Neuron (in vitro differentiated cells): ENCODE results near the gene MYL1.

Experiments used
- H2AFZ ChIP-seq: one replicate; pipeline ENCODE4 v1.6.1; 2013; ENCODE audit warnings: low read depth, mild to moderate bottlenecking, inconsistent platforms, low read length, moderate library complexity
- H3K27me3 ChIP-seq: one replicate; pipeline ENCODE4 v1.6.1; 2013; ENCODE audit warnings: low read length; ENCODE audit not compliant: insufficient read depth
- H3K36me3 ChIP-seq: one replicate; pipeline ENCODE4 v1.6.1; 2013; ENCODE audit warnings: low read length; ENCODE audit not compliant: insufficient read depth
- H3K4me1 ChIP-seq: one replicate; pipeline ENCODE4 v1.6.1; 2013; ENCODE audit warnings: low read length; ENCODE audit not compliant: insufficient read depth
- H3K4me3 ChIP-seq: 2 replicates; pipeline ENCODE4 v1.5.1; 2013; ENCODE audit warnings: mild to moderate bottlenecking, low read length, moderate library complexity
- H3K9me3 ChIP-seq: one replicate; pipeline ENCODE4 v1.6.1; 2013; ENCODE audit warnings: low read length

MYL1 gene

DNA sequence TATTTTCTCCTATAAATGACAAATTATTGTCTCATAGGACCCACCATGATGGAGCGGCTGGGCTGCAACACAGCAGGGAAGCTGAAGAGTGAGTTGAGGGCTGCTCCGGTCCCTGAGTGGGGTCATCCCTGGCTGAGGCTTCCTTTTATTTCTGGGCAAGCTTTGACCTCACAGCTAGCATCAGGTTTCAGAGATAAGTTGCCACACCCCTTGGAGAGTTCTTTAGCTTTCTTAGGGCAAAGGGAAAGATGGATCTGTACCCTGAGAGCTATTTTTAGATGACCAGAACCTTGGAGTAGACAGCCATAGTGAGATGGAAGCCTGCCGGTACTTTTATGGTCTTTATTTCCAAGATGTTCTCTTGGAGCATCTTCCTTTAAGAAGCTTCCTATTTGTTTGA, 11.5 kb downstream of the MYL1 start:
- no peaks in the 10 kb centered on the region for H3K36me3 ChIP-seq
- H3K4me3 ChIP-seq: no peak overlapping the region
- H2AFZ ChIP-seq: no peak overlapping the region
- H3K27me3 ChIP-seq: no peaks in the 10 kb centered on the region
- no peaks in the 10 kb centered on the region for H3K4me1 ChIP-seq
- H3K9me3 ChIP-seq: no peaks in the 10 kb centered on the region

- H3K4me3 ChIP-seq: no peak overlapping the region
- H3K36me3 ChIP-seq: no peaks in the 10 kb centered on the region
- H3K4me1 ChIP-seq: no peaks in the 10 kb centered on the region
- no peaks in the 10 kb centered on the region for H3K9me3 ChIP-seq
- H3K27me3 ChIP-seq: no peaks in the 10 kb centered on the region
- H2AFZ ChIP-seq: no peak overlapping the region
These were observed 12.6 kb downstream of the MYL1 start for GRCh38 chr2:210302326-210302725.

DNA sequence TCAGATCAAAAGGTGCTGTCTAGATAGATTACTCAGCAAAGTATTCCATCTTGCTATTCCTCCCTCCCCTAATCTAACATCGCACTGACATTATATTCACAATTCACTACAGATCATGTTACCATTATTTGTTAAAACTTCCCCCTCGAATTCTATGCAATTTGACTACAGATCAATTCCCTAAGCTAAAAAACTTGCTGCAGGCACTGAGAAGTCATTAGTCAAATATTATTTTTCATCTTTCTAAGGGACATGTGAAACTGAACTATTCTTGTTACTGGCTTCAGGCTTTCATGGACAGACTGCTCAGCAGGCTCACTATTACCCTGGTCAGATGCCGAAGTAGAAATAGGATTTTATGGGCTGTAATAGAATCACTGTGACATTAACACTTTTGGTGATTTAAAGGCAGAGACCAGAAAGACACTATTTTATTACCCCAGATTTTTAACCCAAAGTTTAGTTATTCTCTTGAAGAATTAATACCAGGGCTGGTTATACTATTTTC, 15.1 kb downstream of the MYL1 start:
- no peaks in the 10 kb centered on the region for H3K36me3 ChIP-seq
- H3K4me1 ChIP-seq: no peaks in the 10 kb centered on the region
- no peaks in the 10 kb centered on the region for H3K27me3 ChIP-seq
- no peak overlapping the region for H3K4me3 ChIP-seq
- no peaks in the 10 kb centered on the region for H3K9me3 ChIP-seq
- H2AFZ ChIP-seq: no peak overlapping the region

DNA sequence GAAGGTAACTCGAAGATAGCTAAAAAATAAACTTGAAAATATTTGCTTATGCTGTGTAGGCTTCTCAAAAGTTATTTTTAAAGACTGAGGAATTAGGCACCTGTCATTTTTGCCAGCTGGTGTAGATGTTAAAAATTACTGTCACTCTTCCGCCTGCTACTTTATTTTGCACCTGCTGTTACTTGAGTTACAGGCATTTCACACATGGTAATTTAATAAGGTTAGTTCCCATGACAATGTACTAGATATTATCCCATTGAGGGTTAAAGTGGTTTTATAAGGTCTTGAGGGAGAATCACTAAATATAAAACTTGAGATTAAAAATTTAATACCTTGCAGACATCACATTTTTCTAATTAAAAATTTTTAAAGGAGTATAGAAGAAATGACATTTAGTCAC, 26.6 kb downstream of the MYL1 start:
- H2AFZ ChIP-seq: no peak overlapping the region
- H3K4me3 ChIP-seq: no peak overlapping the region
- H3K36me3 ChIP-seq: no peaks in the 10 kb centered on the region
- no peaks in the 10 kb centered on the region for H3K9me3 ChIP-seq
- H3K27me3 ChIP-seq: no peaks in the 10 kb centered on the region
- H3K4me1 ChIP-seq: no peaks in the 10 kb centered on the region

DNA sequence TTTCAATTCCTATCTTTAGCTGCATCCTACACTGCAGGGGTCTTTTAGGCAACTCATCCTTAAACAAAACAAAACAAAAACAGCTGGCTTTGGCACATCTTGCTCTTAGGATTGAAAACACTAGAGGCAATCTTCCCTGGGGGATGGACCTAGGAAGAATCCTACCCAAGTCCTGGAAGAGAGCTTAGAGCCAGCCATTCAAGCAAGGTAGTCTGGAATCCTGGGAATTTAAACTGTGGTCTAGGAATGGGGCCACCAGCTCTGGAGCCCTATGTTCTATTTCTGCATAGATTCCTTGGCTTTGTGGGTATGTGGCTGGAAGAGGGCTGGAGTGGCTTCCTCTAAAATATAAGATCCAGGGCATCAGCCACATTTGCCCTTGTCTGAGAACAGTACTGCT, 27.7 kb downstream of the MYL1 start:
- H3K4me3 ChIP-seq: no peak overlapping the region
- H3K27me3 ChIP-seq: no peaks in the 10 kb centered on the region
- no peak overlapping the region for H2AFZ ChIP-seq
- no peaks in the 10 kb centered on the region for H3K36me3 ChIP-seq
- H3K9me3 ChIP-seq: peaks cover 2% of the 10 kb centered on the region
- H3K4me1 ChIP-seq: no peaks in the 10 kb centered on the region

- Histone ChIP-seq H3K4me3 (no peak overlapping the region), H3K27me3 (no peaks in the 10 kb centered on the region), H2AFZ (no peak overlapping the region), H3K4me1 (no peaks in the 10 kb centered on the region), H3K36me3 (no peaks in the 10 kb centered on the region), H3K9me3 (peaks cover 2% of the 10 kb centered on the region)
These were observed 28.8 kb downstream of the MYL1 start for GRCh38 chr2:210286123-210286680.

DNA sequence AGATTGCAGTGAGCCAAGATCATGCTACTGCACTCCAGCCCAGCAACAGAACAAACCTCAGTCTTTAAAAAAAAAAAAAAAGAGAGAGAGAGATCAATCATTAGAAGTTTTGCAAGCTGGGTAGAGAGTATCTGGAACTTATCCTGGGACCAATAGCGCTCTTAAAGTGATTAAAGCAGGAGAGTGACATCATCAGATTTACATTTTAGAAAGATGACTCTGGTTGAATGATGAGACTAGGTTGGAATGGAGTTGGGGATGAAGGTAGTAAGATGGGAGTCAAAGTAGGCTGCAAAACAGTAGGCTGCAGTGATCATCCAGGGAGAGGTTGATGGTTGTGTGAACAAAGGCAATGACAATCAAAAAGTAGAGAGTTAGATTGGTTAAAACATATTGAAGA, 37.8 kb downstream of the MYL1 start:
- Histone ChIP-seq H3K4me3 (no peak overlapping the region), H3K36me3 (no peaks in the 10 kb centered on the region), H2AFZ (no peak overlapping the region), H3K27me3 (no peaks in the 10 kb centered on the region), H3K4me1 (no peaks in the 10 kb centered on the region), H3K9me3 (no peaks in the 10 kb centered on the region)

DNA sequence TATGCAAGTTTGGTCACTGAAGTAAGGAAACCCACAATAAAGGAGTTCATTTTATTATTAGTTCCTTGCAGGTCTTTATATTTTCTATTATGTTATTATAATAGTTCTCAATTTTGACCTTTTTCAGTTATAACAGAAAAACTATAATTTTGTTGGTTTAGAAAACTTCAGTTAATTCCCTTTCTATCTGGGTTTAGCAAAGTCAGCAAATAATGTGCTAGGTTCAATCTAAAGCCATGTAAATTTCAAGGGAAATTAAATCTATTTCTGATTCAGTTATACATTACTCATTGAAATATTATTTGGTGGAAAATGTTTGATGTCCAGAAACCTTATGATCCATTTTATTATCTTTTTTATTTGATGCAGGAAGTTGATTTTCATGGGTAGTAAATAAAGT, 43.7 kb downstream of the MYL1 start:
- no peaks in the 10 kb centered on the region for H3K36me3 ChIP-seq

GRCh38 chr2:210269148-210269547, 45.8 kb downstream of the MYL1 start:
- H3K4me1 ChIP-seq: no peaks in the 10 kb centered on the region
- no peak overlapping the region for H2AFZ ChIP-seq
- no peaks in the 10 kb centered on the region for H3K27me3 ChIP-seq
- no peaks in the 10 kb centered on the region for H3K36me3 ChIP-seq
- H3K4me3 ChIP-seq: no peak overlapping the region
- no peaks in the 10 kb centered on the region for H3K9me3 ChIP-seq

More for the DNA sequence above, 43.7 kb downstream of the MYL1 start:
- H3K27me3 ChIP-seq: no peaks in the 10 kb centered on the region
- no peak overlapping the region for H2AFZ ChIP-seq
- no peaks in the 10 kb centered on the region for H3K4me1 ChIP-seq
- no peak overlapping the region for H3K4me3 ChIP-seq
- no peaks in the 10 kb centered on the region for H3K9me3 ChIP-seq

DNA sequence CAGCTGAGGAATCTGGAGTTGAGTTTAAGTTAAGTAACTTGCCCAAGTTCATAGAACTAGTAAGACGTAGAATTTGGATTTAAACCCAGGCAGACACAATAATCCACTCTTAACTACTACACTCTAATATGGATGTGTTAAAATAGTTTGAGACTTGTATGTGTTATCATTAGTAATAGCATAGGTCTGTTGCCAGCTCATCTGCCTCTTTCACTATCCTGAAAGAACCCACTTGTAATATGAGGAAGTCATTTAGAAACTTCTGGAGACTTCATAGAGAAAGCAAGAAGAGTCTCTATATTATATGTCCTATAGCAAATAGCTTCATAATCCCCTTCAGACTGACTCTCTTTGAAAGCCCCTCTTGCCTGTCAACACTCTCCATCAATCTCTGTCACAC, 46.7 kb downstream of the MYL1 start:
- H2AFZ ChIP-seq: no peak overlapping the region
- no peaks in the 10 kb centered on the region for H3K36me3 ChIP-seq
- H3K4me1 ChIP-seq: no peaks in the 10 kb centered on the region
- no peak overlapping the region for H3K4me3 ChIP-seq
- no peaks in the 10 kb centered on the region for H3K9me3 ChIP-seq
- H3K27me3 ChIP-seq: no peaks in the 10 kb centered on the region

GRCh38 chr2:210267698-210268097, 47.3 kb downstream of the MYL1 start:
- Histone ChIP-seq H3K36me3 (no peaks in the 10 kb centered on the region), H3K4me1 (no peaks in the 10 kb centered on the region), H2AFZ (no peak overlapping the region), H3K4me3 (no peak overlapping the region), H3K9me3 (no peaks in the 10 kb centered on the region), H3K27me3 (no peaks in the 10 kb centered on the region)

DNA sequence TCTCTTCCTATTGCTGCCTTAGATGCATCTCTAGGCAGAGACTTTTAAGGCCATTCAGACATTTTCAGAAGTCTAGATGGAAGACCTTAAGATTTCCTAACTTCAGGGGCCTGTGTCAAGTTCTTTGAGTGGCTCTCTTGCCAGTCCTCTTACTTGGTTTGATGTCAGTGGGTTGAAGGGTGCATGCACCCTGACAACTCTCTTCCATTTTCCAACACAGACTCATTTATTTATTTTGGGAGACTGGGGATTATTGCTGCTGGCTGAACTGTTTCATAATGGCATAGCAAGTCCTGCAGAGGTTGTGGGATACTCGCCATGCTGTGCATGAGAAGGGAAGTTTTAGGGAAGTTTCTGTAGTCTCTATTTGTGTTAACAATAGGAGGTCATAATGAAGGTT, 50.7 kb downstream of the MYL1 start:
- Histone ChIP-seq H3K27me3 (no peaks in the 10 kb centered on the region), H3K9me3 (no peaks in the 10 kb centered on the region), H3K4me3 (no peak overlapping the region), H3K36me3 (no peaks in the 10 kb centered on the region), H2AFZ (no peak overlapping the region), H3K4me1 (no peaks in the 10 kb centered on the region)

DNA sequence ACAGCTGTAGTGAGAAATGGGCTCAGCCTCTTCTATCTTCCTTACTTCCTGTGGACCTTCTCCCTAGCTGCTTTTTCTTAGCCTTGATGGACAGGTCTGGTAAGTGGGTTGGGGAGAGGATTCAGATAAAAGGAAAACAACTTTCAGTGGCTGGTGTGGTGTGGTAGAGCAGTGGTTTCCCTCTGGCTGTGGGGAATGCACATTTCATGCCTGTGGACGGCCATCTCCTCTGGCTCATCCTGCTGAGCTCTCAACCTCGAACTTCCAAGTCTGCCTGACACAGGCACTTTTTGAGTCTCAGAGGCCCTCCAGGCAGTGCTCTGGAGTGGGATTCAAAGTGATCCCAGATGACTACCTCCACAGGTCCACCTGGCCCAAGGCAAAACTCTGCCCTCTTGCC, 51.1 kb downstream of the MYL1 start:
- no peaks in the 10 kb centered on the region for H3K4me1 ChIP-seq
- no peak overlapping the region for H3K4me3 ChIP-seq
- no peaks in the 10 kb centered on the region for H3K9me3 ChIP-seq
- no peaks in the 10 kb centered on the region for H3K27me3 ChIP-seq
- H3K36me3 ChIP-seq: no peaks in the 10 kb centered on the region
- no peak overlapping the region for H2AFZ ChIP-seq

DNA sequence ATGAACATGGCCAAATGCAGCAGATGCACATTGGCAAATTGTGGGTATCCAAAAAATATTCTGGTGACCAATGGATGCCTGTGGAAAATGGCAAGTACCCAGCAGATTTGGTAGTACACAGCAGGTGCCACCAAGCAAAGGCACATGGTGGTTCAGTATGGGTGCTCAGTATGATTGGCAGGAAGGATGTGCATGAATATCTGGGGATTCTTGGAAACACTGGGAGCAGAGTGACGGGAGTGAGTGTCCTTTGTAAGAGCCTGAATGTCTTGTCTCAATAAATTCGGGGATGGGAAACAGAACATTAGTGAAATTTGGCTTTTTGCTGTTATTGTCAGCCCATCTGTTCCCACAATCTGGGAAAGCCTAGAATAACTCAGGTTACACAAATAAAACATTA, 52.9 kb downstream of the MYL1 start:
- no peaks in the 10 kb centered on the region for H3K36me3 ChIP-seq
- H3K27me3 ChIP-seq: no peaks in the 10 kb centered on the region
- no peaks in the 10 kb centered on the region for H3K4me1 ChIP-seq
- H3K4me3 ChIP-seq: no peak overlapping the region
- no peak overlapping the region for H2AFZ ChIP-seq
- no peaks in the 10 kb centered on the region for H3K9me3 ChIP-seq
